Measurements from ENCODE around the gene CCSER2.

The CCSER2 gene

GRCh38 chr10:84352251-84352842, 24.0 kb downstream of the CCSER2 start:
- peak; percentile 40 for DNase-seq

GRCh38 chr10:84353052-84353803, 24.8 kb downstream of the CCSER2 start:
- DNase-seq, result peak; percentile 65

GRCh38 chr10:84354623-84355022, 26.2 kb downstream of the CCSER2 start:
- DNase-seq, result no peak

DNA sequence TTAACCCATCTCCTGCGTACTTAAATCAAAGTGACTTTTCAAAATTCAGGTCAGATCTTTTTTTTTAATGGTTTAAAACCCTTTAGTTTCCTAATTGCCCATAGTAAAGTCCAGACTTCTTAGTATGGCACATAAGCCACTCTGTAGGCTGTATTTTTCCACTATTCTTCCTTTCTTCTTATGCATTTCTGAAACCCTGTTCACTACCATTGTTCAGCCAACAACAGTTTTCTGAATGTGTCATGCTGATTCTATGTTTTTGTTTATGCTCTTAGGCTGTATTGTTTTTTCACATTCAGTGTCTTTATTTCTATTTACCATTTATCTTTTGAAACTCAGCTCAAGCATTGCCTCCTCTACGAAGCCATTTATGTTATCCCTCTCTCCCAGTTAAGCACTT, 26.7 kb downstream of the CCSER2 start:
- DNase-seq, result no peak

DNA sequence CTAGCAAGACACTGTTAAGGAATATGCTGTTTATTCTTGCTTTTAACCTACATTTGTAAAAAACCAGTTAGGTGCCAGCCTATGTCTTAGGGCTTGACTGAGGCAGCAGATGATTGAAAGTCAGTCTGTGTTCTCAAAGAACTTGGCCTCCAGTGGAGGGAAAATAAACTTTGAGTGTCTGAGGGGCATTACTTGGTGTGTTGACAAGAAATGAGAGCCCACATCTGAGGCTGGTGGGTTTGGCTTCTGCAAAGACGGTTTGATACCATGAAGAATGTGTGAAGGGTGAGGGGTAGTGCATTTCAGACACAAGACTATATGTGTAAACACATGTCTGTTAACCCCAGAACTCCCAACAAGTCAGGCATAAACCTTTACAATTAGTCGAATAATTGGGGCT, 28.5 kb downstream of the CCSER2 start:
- no peak for DNase-seq

- DNase-seq, result no peak
Observed at GRCh38 chr10:84358743-84359142, 30.4 kb downstream of the CCSER2 start.

DNA sequence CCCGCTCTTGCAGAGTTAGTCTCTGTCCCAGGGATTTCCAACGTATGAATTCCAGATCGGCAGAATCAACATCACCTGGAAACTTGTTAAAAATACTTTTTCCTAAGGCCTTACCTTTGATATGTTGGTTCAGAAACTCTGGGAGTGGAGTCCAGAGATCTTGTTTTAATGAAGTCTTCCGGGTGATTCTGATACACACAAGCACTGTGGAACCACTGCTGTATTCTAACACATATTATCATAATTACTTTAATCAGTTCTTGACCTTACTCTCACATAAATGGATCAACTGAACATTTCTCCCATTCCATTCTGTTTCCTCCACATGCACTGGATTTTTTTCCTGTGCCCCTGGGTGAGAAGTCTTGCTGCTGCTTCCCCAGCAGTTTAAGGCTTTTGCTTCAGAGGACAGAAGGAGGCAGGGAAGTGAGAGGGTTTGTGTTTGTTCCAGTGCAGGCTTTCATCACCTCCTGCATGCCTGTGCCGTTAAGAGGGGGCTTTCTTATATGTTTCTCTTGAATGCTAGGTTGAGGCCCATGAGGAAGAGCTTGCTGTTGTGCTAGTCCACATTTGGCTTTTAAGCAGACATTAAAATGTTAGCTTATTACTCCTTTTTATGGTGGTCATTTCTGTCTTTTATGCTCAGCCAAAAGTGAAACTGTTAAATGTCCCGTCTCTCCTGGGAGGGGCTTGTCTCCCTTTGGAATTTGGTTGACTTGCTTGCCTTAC, 32.4 kb downstream of the CCSER2 start:
- no peak for DNase-seq

DNA sequence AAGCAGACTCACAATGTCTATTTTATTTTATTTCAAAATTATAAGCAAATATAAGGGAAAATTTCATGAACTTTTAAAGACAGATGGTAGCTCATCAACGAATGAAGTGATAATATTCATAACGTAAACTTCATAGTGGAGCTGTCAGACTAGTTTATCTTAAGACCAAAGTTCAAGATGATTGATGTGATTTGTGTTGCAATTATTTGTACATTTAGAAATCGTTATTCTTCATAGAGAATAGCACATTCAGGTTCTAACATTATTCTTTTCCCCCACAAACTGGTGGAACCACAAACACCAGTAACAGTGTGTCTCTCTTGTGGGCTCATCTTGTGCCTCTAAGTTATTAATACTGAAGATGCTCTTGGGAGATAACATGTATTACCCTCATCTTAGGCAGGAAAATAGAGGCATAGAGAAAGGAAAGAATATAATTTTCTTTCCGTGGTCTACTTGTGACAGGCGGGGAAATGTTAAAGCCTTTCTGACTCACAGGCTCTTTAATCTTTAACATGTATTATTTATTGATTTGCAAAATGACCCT, 37.0 kb downstream of the CCSER2 start:
- no peak for DNase-seq

GRCh38 chr10:84366041-84366440, 37.7 kb downstream of the CCSER2 start:
- DNase-seq, result no peak

DNA sequence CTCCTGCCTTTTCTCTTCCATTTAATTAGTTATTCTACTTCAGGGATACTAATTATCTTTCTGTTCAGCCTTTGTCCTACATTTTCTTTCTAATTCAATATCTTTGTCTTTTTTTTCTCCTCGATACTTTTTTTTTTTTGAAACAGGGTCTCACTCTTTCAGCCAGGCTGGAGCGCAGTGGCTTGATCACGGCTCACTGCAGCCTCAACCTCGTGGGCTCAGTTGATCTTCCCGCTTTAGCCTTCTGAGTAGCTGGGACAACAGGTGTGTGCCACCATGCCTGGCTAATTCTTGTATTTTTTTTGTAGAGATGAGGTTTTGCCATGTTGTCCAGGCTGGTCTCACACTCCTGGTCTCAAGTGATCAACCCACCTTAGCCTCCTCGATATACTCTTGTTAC, 38.9 kb downstream of the CCSER2 start:
- DNase-seq, result no peak

DNA sequence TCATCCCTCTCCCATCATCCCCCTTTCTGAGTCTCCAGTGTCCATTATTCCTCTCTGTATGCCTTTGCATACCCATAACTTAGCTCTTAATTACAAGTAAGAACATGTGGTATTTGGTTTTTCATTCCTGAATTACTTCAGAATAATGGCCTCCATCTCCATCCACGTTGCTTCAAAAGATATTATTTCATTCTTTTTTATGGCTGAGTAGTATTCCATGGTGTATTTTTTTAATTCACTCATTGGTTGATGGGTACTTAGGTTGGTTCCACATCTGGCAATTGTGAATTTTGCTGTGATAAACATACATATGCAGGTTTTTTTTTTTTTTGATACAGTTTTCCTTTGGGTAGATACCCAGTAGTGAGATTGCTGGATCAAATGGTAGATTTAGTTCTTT, 40.4 kb downstream of the CCSER2 start:
- DNase-seq, result no peak

GRCh38 chr10:84370283-84370682, 41.9 kb downstream of the CCSER2 start:
- DNase-seq, result no peak

DNA sequence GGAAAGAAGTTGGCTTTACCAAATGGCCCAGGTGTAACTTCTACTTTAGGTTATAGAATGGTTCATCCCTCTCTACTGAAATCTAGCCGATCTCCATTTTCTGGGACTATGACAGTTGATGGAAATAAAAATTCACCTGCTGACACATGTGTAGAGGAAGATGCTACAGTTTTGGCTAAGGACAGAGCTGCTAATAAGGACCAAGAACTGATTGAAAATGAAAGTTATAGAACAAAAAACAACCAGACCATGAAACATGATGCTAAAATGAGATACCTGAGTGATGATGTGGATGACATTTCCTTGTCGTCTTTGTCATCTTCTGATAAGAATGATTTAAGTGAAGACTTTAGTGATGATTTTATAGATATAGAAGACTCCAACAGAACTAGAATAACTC, 43.6 kb downstream of the CCSER2 start:
- DNase-seq, result no peak

GRCh38 chr10:84373000-84373399, 44.6 kb downstream of the CCSER2 start:
- DNase-seq, result no peak

GRCh38 chr10:84374455-84374854, 46.1 kb downstream of the CCSER2 start:
- no peak for DNase-seq

DNA sequence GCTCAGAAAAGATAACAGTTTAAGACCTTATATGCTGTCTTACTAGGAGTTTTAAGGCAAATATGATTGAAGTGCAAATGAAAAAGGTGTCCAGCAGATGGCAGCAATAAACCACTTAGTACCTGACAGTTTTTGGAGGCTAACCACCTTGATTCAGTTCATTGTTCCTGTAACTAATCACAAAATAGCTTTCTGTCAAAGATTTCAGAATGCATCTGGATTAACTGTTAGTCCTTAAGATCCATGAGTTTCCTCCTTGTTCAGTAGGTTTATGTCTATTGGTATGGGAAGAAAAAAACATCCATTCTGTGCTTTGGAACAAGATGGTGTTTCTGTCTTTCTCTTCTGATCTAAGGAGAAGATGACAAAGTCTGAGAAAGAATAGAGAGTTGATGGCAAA, 46.6 kb downstream of the CCSER2 start:
- DNase-seq, result peak; percentile 73

DNA sequence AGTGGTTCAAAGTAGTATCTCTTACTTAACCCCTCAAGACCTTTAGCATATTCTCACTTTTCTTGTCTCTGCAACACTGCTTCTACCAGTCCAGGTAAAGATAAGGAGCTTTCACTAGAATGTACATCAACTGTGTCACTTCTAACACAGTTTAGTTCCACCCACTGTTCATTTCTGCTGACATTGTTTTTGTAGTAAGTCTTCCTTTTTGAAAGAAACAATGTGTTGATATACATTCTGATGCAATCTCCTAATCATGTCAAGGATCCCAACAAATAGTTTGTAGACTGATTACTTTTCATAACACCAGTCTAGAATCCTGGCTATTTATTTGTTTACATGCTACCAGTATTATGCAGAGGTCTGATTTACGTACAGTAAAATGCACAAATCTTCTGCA, 47.5 kb downstream of the CCSER2 start:
- DNase-seq, result no peak

GRCh38 chr10:84388148-84388547, 59.8 kb downstream of the CCSER2 start:
- DNase-seq, result no peak

GRCh38 chr10:84390364-84390763, 62.0 kb downstream of the CCSER2 start:
- DNase-seq, result no peak

- DNase-seq, result no peak
Observed at GRCh38 chr10:84391326-84391725, 62.9 kb downstream of the CCSER2 start.

DNA sequence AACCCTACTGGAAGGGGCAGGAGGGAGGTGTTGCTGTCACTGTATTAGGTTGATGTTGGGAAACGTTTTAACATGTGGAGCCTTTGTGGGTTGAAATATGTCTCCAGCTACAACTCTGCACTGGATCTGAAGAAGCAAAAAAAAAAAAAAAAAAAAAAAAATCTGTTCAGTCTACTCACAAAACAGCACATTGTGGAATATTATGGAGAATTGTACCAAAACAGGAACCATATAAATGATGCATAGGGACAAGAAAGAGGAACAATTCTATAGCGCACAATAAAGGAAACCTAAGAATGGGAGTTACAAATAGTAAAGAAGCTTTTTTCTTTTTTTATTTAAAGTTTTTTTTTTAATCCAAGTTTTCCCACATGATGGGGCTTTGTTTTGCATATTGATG, 63.8 kb downstream of the CCSER2 start:
- no peak for DNase-seq

DNA sequence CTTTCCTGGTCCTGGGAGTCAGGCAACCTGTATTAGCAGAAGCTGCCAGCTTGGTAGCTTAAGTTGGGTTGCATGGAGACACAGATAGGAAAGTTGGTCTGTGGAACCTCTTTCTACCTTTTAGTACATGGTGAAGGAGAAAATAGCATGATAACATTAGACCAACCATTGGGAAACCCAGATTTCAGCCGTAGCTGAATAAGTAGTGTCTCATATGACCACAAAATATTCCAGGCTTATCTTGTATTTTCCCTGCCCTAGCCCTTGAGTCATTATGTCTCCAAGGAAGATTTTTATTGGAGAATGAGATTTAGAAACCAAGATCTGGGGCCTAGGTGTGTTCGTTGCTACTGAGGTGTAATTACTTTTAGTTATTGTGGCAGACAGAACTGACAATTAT, 67.2 kb downstream of the CCSER2 start:
- DNase-seq, result no peak

DNA sequence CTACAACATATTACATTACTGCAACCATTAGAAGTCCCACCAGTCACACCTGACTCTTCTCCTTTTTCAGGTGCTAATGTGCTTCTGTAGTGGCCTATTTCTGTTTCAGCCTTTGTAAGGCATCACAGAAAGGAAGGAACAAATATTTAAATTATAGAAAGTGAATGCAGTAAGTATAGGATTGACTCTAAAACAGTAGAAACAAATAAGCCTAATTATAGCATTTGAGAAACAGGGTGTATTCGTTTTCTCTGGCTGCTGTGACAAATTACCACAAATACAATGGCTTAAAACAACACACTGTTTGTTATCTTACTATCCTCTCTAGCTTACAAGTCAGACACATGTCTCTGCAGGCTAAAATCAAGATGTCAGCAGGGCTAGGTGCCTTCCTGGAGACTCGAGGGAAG, 69.4 kb downstream of the CCSER2 start:
- DNase-seq, result no peak

DNA sequence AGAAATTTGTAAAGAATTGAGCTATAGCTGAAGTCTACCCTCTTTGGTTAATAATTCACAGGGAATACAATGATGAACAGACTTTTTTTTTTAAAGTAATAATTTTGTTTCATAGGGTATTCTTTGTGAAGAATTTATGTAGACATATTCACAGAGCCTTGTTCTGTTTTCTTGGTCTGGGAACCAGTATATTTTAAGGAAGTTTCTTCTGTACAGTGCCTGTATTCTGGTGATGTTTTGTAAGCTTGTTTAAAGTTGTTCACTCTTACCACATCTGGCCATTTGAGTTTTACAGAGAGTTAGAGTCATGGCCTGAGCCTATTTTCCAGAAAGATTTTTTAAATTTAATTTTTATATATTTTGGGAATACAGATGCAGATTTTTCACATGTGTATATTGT, 70.3 kb downstream of the CCSER2 start:
- no peak for DNase-seq

Measured in NCI-H510A treated with DMSO at 0.1 percent for 48 hours (cell line).